ENCODE measurements around the gene GSG1L.
"Not testable (repeated sequence)": the region's sequence is repeated elsewhere in the genome, so short reads cannot be mapped to it uniquely, and the experiment has no call there.

Gene GSG1L

DNA sequence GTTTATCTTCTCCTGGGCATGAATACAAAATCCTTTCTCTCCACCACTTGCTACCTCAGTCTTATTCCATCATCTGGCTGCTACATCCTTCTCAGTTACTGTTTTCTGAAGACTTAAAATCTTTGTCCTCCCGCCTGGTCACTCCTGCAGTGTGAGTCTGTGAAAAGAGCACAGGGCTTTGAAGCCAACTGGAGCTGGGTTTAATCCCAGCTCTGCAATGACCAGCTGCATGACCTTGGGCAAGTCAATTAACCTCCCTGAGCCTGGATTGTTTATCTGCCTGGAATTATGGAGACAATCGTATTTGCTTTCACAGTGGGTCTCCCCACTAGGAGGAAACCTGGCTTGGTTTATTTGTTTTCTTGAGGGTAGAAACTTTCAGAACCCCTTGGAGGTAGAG is 183.2 kb downstream of the GSG1L start:
- no peak for DNase-seq

DNA sequence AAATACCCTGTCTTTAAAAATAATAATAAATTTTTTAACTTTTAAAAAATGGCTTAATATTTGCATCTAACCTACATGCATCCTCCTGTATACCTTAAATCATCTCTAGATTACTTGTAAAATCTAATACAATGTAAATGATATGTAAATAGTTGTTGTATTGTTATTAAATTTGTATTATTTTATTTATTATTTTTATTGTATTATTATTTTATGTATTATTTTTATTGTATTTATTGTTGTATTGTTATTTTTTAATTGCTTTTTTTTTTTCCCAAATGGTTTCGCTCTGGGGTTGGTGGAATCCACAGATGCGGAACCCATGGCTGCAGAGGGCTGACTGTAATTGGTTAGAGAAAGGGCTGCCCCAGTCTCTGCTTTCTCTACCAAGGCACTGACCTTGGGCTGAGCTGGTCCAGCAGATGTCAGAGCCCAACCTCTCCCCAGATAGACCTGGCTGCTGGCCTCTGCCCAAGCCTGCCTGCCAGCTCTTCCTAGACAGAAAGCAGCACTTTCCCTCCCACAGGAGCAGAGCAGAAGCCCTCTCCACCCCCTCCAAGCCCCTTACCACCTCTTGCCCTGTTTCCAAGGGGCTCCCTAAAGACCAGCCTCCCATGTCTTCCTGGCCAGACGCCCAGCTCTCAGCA is 183.8 kb downstream of the GSG1L start:
- DNase-seq = no peak

DNA sequence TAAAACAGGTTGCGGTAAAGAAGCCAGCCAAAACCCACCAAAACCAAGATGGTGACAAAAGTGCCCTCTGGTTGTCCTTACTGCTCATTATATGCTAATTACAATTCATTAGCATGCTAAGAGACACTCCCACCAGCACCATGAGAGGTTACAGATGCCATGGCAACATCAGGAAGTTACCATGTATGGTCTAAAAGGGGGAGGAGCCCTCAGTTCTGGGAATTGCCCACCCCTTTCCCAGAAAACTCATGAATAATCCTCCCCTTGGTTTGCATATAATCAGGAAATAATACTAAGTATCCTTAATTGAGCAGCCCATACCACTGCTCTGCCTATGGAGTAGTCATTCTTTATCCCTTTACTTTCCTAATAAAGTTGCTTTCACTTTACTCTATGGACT is 190.9 kb downstream of the GSG1L start:
- not testable (repeated sequence) for DNase-seq

DNA sequence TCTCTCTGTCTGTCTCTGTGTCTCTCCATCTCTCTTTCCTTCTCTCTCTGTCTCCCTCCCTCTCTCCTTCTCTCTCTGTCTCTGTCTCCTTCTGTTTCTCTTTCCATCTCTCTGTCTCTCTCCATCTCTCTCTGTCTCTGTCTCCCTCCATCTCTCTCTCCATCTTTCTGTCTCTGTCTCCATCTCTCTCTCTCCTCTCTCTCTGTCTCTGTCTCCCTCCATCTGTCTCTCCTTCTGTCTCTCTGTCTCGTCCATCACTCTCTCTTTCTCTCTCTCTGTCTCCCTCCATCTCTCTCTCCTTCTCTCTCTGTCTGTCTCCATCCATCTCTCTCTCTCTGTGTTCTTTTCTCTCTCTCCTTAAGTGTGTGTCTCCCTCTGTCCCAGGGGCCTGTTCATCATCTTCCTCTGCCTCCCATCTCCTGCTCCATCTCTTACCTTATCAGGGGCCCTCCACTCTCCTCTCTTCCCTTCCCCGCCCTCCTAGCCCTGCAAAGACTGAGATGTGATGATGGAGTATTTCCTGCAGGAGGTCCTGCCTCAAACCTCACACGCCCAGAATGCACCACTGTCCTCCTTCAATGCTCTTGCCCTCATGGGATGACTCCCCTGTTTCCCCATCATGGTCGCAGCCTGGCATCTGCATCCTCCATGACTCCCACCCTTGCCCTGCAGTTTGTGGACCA is 193.3 kb downstream of the GSG1L start:
- no peak for DNase-seq

DNA sequence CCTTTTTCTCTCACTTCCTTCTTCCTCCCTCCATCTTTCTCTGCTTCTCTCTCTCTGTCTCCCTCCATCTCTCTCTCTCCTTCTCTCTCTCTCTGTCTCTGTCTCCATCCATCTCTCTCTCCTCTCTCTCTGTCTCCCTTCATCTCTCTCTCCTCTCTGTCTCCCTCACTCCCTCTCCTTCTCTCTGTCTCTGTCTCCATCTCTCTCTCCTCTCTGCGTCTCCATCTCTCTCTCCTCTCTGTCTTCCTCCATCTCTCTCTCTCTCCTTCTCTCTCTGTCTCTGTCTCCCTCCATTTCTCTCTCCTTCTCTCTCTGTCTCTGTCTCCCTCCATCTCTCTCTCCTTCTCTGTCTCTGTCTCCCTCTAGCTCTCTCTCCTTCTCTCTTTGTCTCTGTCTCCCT is 194.1 kb downstream of the GSG1L start:
- no peak for DNase-seq

DNA sequence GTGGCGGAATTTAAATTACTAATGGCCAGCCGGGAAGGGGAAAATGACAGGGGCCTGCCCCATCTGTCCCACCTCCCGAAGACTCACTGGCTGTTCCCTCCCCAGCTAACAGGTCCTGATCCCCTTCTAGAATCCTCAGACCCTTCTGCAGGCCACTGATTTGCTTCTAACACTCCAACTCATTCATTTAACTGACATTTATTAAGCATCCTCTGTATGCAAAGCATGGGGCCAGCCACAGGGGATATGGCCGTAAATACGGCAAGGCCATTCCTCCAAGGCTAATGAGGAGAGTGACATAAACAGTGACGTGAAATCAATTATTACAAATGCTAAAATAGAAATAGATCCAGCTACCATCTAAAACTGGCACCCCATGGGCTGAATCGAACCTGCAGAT is 195.3 kb downstream of the GSG1L start:
- no peak for DNase-seq

DNA sequence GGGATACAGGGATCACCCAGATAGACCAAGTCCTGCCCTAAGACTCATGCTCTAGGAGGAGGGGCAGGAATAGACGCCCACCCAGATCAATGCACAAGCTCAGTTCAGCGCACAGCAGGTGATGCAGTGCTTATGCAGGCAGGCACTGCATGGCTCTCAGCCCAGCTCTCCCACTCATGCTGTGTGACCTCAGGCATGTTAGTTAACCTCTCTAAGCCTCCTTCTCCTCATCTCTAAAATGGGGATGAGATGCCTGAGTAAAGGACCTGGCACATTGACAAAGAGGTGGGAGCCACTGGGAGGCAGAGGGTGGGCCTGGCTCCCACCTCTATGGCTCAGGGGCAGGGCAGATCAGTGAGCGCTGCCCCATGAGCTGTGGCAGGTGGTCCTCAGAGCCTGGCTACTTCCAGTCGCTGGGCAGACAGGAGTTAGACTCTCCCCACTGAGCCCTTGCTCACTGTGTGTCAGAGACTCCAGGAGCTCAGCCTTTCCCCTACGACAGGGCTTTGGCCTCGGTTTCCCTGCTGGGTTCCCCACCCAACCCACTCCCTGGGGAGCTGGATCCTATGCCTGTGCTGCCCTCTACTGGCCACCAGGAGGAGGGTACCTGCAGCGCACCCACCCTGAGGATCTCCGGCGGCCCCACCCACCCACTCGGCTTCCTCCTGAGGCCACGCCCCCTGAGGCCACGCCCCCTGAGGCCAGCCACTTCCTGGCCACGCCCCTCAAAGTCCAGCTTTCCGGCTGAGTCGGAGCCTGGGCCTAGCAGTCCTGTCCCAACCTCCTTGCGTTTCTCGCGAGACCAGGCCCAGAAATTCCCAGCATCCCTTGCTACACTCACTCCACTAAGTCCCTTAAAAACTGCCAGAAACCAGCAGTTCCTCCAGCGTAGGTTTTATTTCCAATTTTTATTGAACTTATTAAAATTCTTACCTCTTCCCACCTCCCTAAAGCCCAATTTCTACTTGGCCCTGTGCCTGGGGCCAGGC is 196.1 kb downstream of the GSG1L start:
- peak in 1 of 2 experiments; percentile 53 for DNase-seq

DNA sequence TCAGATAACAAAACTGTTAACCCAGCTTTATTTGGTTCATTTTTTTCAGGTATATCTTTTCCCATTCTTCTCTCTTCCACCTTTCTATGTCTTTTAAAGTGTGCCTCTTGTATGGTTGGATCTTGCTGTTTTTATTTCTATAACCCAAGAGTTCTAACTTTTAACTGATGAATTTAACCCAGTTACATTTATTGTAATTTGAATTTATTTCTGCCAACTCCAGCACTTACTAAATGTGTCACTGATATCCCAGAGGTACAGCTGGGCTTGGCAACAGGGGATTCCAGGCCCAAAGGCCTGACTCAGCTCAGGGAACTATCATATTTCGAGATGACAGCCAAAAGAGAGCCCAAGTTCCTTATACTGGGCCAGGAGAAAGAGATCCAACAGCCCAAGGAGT is 200.1 kb downstream of the GSG1L start:
- no peak for DNase-seq

DNA sequence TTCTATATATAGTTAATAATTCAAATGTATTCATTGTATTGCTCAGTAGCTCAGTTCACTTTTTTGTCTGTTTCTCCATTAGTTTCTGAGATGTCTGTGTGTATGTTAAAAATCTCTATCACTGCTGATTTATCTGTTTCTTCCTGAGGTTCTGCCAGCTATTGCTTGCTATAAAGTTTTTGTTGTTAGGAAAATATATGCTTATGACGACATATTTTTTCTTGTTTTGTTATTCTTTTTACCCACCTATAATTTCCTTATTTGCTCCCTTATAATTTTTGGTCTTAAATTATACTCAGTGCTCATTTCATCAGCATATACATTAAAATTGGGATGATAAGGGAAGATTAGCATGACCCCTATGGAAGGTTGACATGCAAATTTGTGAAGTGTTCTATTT is 200.6 kb downstream of the GSG1L start:
- DNase-seq = no peak

DNA sequence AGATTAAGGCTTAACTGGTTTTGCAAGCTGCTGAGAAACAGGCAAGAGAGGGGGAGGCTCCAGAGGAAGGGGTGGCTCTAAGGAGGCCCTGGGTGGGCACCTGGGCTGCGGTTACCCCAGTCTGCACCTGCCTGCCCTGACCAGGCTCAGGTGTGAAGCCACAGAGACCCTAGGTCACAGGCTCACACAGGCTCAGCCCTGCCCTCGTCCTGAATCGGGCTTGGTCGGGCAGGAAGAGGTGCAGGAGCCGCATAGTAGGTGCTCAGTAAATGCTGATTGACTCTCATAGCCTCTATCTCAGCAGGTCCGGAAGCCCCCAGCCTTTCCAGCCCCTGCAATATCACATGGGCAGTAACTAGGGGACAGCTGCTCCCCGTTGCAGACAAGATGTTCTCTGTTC is 203.4 kb downstream of the GSG1L start:
- no peak for DNase-seq

DNA sequence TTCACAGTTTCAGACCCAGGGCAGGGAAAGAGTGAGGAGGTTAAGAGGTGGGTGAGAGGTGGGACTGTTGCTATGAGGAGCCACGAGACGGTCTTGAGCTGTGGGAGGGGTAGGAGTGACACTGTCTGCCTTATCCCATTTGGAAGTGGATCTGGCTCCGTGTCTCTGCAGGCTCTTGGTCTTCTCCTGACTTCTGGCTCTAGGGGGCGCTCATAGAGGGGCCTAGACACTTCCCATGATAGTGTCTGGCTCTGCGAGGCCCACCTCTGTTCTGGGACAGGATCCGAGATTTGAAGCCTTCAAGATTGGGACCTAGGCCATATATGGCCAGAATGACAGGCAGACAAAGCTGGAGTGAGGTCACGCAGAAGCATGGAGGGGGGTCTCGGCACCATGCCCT is 204.5 kb downstream of the GSG1L start:
- no peak for DNase-seq

DNA sequence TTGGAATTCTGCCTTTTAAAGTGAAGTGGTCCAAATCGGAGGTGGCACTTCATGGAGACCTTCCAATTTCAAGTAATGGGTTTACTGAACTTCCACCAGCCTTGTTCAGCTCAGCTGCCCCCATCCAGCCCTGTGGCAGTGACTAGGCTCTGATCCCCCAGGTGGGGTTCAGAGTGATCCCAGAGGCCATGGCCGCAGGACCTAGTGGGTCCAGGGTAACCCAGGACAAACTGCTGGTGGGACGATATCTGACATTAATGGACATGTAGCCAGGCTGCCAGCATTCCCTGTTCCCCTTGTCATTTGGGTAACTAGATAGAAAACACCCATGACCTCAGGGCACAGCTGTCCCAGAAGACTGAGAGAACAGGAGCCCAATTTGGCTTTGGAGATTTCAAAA is 209.9 kb downstream of the GSG1L start:
- DNase-seq = no peak

DNA sequence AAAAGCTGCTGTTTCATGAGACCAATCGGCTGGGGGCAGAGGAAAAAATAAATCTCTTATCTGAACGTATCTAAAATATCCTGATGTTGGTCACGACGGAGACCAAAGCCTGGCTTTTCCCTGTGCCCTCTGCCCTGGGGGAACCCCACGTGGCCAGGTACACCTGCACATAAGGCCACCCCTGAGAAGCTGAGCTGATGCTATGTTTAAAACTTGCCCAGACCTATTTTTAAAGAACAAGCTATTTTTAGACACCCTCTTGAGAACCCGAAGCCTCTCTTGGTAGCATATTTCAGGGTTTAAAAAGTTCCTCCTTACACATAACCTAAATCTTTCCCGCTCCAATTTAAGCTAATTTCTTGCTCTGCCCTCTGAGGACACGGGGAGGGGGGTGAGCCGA is 210.4 kb downstream of the GSG1L start:
- DNase-seq = no peak

DNA sequence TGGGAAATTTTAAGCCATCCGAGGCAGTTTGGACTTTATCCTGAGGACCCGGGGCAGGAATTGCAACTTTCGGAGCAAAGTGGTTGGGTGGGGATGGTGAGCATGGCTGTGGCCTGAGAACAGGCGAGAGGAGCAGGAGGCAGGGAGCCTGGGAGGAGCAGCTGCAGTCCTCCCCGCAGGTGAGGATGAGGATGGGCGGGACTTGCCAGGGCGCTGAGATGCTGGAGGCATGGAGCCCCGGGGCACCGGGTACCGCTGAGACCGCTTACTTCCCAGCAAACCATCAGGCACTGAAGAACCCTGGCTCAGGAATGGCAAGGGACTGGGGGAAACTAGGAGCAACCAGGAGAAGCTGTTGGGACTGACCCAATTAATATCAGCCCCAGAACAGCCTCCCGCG is 210.8 kb downstream of the GSG1L start:
- DNase-seq = no peak

DNA sequence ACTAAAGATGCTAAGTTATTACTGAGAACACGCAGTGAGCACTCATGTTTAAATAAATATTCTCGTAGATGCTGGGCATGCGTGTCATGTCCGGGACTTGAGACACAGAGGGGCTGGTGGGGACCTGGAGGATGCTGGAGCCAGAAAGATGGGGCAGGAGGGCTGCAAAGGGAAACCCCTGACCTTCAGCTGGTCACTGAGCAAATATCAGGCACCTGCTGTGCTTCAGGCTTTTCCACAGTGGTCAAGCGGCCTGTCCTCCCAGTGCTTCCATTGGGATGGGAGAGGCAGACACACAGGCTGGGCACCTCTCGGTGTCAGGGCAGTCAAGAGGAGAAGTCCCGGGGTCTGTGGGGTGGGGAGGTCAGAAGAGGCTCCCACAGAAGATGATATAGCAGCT is 211.4 kb downstream of the GSG1L start:
- no peak for DNase-seq

DNA sequence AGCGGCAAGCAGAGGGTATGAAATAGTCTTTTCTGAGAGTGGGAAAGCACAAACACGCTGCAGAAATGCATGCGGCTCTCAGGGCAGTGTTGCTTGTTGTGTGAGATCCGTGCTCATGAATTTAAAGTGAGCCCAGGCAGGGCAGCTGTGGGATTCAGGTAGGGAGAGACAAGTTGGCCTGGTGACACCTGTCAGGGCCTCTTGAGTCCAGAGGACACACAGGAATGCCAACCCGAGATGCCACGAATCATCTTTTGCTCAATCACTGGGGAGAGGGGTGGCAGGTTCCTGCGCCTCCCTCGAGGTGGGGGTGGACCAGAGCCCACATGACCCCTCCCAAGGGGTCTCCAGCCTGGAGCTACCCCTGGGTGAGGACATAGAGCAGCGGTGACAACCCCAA is 211.9 kb downstream of the GSG1L start:
- no peak for DNase-seq

DNA sequence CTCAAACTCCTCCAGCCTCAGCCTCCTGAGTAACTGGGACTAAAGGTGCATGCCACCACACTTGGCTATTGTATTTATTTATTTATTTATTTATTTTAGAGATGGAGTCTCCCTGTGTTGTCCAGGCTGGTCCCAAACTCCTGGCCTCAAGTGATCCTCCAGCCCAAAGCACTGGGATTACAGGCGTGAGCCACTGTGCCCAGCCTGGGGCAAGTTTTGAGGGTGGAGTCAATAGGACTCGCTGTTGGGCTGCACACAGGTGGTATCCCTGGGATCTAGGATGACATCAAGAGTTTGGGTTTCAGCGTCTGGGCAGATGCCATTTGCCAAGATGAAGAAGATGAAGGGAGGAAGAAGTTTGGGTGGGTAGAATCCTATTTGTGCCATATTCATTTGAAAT is 213.9 kb downstream of the GSG1L start:
- DNase-seq = no peak

DNA sequence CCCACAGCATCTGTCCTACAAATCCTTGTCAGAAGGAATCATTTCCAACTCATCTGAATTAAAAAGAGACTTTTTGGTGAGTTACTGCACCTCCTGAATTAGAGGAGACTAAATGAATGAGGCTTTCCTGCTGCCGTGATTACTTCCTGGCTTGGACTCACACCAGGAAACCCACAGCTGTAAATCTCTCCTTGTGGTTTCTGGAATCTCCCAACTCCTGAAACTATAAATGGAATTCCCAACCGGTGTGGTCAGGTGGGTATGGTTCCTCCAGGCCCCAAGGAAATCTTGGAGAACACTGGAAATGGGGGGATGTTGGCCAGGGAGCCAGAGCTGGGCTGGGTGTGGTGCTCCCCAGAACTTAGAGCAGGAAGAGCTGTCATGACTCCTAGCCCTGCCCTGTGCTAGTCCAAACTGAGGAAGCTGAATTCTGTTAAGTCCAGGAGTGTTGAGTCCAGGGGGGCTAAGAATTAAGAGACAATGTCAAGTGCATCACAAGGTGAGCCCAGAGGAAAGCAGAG is 216.4 kb downstream of the GSG1L start:
- DNase-seq = no peak

DNA sequence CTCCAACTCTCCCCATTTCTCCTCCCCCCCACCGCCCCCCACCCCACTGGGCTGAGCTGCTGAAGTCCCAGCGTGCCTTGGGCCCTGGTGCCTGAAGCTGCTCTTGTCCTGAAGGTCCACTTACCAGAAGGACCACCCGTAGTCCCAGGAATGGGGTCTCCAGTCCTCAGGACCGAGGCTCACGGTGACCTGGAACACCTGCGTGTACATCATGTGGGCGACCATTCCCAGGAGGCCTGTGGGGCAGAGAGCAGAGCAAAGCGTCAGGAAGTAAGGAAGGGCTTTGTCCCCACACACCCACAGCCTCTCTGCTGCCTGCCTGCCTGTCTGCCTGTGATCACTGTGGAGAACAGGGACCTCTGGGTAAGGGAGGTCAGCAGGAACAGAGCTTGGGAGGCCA is 218.7 kb downstream of the GSG1L start:
- DNase-seq = no peak

DNA sequence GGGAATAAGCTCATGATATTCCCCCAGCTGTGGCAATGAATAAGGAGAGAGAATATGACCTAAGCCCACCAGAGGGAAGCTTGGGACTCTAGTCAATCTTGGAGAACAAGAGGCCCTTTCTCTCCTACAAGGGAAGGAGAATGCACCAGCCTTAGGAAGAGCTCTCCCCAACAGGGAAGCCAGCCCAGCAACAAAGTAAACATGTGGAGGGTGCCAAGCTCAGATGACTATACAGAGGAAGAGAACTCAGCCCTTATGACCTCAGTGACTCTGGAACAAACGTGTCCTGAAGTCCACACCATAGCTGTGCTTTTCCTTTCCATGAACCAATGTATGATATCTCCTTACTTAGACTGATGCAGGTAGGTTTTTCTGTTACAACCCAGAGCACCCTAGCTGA is 219.7 kb downstream of the GSG1L start:
- no peak for DNase-seq

DNA sequence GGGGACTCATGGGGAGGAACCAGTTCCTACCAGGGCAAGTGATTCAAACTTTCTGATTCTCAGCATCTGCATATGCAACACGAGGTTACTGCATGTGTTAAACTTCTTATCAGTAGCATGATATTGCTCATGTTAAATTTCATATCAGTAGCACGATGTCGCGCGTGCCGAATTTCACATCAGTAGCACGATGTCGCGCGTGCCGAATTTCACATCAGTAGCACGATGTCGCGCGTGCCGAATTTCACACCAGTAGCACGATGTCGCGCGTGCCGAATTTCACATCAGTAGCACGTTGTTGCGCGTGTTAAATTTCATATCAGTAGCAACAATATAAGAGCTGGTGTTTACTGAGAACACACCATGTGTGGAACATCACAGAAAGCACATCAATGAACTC is 221.6 kb downstream of the GSG1L start:
- DNase-seq = no peak

DNA sequence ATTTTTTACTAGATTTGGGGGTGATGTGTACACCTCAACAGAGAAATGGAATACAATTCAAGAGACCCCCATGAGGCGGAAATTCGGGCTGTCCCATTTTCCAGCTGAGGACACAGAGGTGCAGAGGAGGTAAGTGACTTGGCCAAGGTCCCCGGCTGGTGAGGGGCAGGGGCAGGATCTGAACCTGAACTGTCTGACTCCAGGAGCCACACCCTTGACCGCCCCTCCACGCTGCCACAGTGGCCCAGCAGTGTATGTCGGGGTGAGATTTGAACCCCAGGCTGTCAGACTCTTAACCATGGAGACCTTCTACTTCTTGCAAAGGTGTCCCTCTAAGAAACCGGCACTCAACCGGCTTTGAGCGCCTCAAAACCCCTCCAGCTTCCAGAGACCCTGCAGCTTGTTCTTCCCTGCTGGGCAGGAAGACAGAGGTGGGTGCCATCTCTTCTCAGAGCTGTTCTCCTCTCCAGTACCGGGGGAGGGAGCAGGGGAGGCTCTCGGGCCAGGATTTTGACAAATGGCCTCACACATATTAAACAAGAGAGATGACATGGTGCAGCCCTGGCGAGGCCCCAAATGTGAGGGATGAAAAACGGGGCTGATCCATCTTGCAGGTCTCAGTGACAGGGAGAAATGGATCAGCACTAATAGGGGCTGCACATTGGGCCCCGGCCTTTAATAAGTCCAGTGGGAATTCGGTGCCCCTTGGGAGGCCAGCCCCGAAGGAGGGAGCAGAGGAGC is 222.3 kb downstream of the GSG1L start:
- DNase-seq = no peak

Data from NCI-H446 (cell line).